Measurements from ENCODE around the gene PTOV1.
"Not testable (repeated sequence)": the region's sequence is repeated elsewhere in the genome, so short reads cannot be mapped to it uniquely, and the experiment has no call there.

Gene PTOV1

GRCh38 chr19:49809941-49810389 lies 41.0 kb upstream of the PTOV1 start:
- H3K4me1 Mint-ChIP-seq = peaks cover 37 to 57% of the 10 kb centered on the region in 2 donors
- ATAC-seq (replicated peaks) (no peak), DNase-seq (no peak)
- H3K36me3 Mint-ChIP-seq = peaks cover 12 to 18% of the 10 kb centered on the region in 2 donors
- no peaks in the 10 kb centered on the region for H3K9me3 Mint-ChIP-seq
- H3K27ac Mint-ChIP-seq = peak overlapping the region; percentile 2
- peak overlapping the region; percentile 91 to 93 for H3K4me3 Mint-ChIP-seq
- H3K27me3 Mint-ChIP-seq = no peaks in the 10 kb centered on the region

DNA sequence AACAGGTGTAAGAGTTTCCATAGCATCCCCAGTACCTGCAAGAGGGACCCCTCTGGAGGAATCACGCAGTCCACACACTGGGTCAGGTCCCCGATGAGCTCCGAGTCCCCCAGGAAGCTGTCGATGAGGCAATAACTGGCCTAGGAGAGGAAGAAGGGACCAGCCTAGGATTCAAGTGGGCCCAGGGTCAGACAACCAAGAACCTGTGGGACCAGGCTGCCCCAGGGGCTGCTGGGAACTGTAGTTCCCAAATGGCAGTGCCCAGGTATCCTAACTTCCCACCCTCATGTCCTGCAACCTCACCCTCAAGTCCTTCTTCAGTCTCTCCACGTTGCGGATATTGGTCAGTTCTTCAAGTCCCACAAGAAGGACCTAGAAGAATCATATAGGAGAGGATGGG lies 39.6 kb upstream of the PTOV1 start:
- DNase-seq = no peak
- H3K36me3 Mint-ChIP-seq = peaks cover 9 to 14% of the 10 kb centered on the region in 2 donors
- H3K27ac Mint-ChIP-seq = no peak overlapping the region
- H3K27me3 Mint-ChIP-seq = no peaks in the 10 kb centered on the region
- ATAC-seq (replicated peaks) = no peak
- H3K4me1 Mint-ChIP-seq = peaks cover 35 to 57% of the 10 kb centered on the region in 2 donors
- H3K4me3 Mint-ChIP-seq = no peak overlapping the region
- no peaks in the 10 kb centered on the region for H3K9me3 Mint-ChIP-seq

- H3K36me3 Mint-ChIP-seq = peaks cover under 1 to 8% of the 10 kb centered on the region in 2 donors
- H3K4me1 Mint-ChIP-seq = peaks cover 32 to 56% of the 10 kb centered on the region in 2 donors
- H3K4me3 Mint-ChIP-seq = peak overlapping the region; percentile 92 to 93
- H3K27ac Mint-ChIP-seq = peak overlapping the region; percentile 89
- no peak for DNase-seq
- no peak for ATAC-seq (replicated peaks)
- no peaks in the 10 kb centered on the region for H3K27me3 Mint-ChIP-seq
- no peaks in the 10 kb centered on the region for H3K9me3 Mint-ChIP-seq
Measured at GRCh38 chr19:49812452-49812996, 38.4 kb upstream of the PTOV1 start.

DNA sequence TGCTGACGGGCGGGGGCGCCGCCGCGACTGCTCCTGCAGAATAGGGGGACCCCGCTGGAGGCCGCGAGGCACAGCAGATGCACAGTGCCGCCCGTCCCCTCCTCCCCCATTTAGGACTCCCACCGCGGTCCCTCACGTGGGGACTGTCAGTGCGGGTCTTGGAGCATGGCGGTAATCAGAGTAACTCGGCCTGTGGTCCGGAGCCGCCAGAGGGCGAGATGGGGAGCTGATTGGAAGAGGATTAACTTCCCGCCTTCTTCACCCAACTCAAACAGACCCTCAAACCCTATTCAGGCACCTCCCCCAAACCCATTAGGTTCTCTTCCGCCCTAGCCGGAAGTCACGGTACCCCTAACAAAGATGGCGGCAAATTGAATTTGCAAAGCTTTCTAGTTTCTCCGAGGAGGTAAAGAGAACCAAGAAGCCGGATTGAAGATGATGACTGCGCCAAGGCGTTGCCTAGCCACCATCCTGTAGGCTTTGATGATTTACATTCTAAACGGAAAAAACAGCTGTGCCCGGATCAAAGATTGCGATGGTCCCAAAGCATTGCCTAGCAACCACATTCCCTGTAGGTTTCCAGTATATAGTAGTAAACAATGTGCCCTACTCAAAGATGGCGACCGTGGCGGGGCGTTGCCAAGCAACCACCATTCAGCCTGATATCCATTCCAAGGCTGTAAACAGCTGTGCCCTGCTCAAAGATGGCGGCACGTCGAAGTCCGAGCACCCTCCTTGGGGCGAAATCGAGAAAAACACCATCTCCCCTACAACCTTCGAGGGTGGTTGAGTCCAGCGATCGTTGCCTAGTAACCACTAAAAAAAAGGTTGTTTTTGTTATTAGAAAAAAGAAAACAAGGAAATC lies 37.7 kb upstream of the PTOV1 start, which contains the start of gene FUZ:
Gene FUZ (minus strand): TSS at position 296 of the 865 bp plus-strand sequence. CDS start 186 bp downstream, at position 110.
- H3K36me3 Mint-ChIP-seq = peaks cover 0 to 8% of the 10 kb centered on the region in 2 donors
- no peaks in the 10 kb centered on the region for H3K9me3 Mint-ChIP-seq

DNA sequence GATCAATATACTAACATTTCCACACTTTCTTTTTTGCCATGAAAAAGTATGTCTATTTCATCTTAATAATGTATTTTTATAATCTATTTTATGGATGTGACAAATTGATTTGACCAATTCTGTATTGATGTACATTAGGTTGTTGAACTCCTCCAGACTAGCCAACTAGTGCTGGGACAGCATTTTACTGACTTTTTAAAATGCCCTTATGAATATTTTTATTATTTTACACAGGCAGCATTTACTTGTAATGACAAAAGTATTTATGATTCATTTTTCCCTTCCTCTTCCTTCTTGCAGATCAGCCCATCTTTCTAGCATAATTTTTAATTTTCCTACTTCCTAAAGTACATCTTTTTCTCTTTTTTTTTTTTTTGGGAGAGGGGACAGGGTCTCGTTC lies 36.9 kb upstream of the PTOV1 start:
- H3K9me3 Mint-ChIP-seq = no peaks in the 10 kb centered on the region
- H3K36me3 Mint-ChIP-seq = peaks cover 2 to 5% of the 10 kb centered on the region in 2 donors
- H3K27ac Mint-ChIP-seq = peak overlapping the region; percentile 67
- ATAC-seq (replicated peaks) = no peak
- H3K4me1 Mint-ChIP-seq = peaks cover 28 to 50% of the 10 kb centered on the region in 2 donors
- no peak for DNase-seq
- no peaks in the 10 kb centered on the region for H3K27me3 Mint-ChIP-seq
- peak overlapping the region; percentile 66 to 92 for H3K4me3 Mint-ChIP-seq

More for the DNA sequence above, 37.7 kb upstream of the PTOV1 start, which contains the start of gene FUZ:
- ATAC-seq (replicated peaks) (peak; percentile 78 to 81), DNase-seq (peak; percentile 92)
- Mint-ChIP-seq H3K4me3 (peak within 1 kb of the TSS; percentile 92 to 93), H3K27ac (peak within 1 kb of the TSS; percentile 89), H3K4me1 (peaks cover 28 to 50% of the 10 kb centered on the region in 2 donors), H3K27me3 (no peaks in the 10 kb centered on the region)

- Mint-ChIP-seq H3K9me3 (no peaks in the 10 kb centered on the region), H3K4me3 (peak overlapping the region in 1 of 2 donors; percentile 51), H3K27ac (no peak overlapping the region), H3K4me1 (peaks cover 26 to 41% of the 10 kb centered on the region in 2 donors), H3K27me3 (no peaks in the 10 kb centered on the region), H3K36me3 (peaks cover 2 to 3% of the 10 kb centered on the region in 2 donors)
- DNase-seq (no peak), ATAC-seq (replicated peaks) (no peak)
Measured at GRCh38 chr19:49816590-49816989, 34.4 kb upstream of the PTOV1 start.

DNA sequence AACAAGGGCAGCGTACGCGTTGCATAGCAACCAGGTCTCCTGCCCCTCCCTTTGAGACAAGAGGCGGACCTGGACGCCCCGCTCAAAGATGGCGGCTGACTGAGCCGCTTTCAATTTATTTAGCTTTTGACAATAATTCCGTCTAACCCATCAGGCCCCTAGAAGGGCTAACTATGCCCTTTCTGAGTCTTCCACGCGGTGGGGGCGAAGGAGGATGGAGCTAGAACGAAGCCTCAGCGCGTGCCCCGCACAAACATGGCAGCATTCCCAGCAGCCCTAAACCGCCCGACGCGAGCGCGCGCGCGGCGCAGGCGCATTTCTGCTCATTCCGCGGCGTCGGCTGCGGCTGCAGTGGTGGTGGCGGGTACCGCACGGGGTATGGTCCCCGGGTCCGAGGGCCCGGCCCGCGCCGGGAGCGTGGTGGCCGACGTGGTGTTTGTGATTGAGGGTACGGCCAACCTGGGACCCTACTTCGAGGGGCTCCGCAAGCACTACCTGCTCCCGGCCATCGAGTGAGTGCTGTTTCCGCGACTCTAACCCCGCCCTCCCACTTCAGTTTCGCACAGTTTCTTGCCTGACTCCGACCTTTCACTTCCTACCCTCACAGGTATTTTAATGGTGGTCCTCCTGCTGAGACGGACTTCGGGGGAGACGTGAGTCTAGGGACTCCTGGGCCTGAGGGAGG lies 32.9 kb upstream of the PTOV1 start, which contains the start of gene MED25:
Gene MED25 (plus strand): TSS at position 326 of the 685 bp plus-strand sequence. CDS start 53 bp downstream, at position 379.
- peak within 1 kb of the TSS; percentile 99 for H3K27ac Mint-ChIP-seq
- peaks cover 16 to 26% of the 10 kb centered on the region in 2 donors for H3K4me1 Mint-ChIP-seq
- H3K27me3 Mint-ChIP-seq = no peaks in the 10 kb centered on the region
- no peaks in the 10 kb centered on the region for H3K9me3 Mint-ChIP-seq
- H3K4me3 Mint-ChIP-seq = peak within 1 kb of the TSS; percentile 96
- ATAC-seq (replicated peaks) (peak; percentile 75 to 76), DNase-seq (peak; percentile 86)
- H3K36me3 Mint-ChIP-seq = peaks cover 2 to 6% of the 10 kb centered on the region in 2 donors

DNA sequence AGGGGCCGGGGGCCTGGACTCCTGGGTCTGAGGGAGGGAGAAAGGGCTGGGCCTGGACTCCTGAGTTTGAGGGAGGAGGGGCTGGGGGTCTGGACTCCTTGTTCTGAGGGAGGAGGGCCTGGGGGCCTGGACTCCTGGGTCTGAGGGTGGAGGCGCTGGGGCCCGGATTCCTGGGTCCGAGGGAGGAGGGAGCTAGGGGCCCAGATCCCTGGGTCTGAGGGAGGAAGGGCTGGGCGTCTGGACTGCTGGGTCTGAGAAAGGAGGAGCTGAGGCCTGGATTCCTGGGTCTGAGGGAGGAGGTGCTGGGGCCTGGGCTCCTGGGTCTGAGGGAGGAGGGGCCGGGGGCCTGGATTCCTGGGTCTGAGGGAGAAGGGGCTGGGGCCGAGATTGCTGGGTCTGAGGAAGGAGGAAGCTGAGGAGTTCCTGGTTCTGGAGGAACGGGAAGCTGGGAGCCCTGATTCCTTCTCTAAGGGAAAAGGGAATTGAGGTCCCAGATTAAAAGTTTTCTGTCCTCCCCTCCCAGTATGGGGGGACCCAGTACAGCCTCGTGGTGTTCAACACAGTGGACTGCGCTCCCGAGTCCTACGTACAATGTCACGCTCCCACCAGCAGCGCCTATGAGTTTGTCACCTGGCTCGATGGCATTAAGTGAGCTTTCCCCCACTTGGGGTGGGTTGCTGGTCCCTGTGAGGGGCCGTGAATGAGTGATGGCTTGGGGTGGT lies 32.1 kb upstream of the PTOV1 start:
- H3K9me3 Mint-ChIP-seq = no peaks in the 10 kb centered on the region
- DNase-seq = no peak
- ATAC-seq (replicated peaks) = no peak
- peaks cover 20 to 25% of the 10 kb centered on the region in 2 donors for H3K4me1 Mint-ChIP-seq
- H3K4me3 Mint-ChIP-seq = peak overlapping the region; percentile 96
- no peaks in the 10 kb centered on the region for H3K27me3 Mint-ChIP-seq
- H3K36me3 Mint-ChIP-seq = peaks cover 2 to 10% of the 10 kb centered on the region in 2 donors
- H3K27ac Mint-ChIP-seq = peak overlapping the region; percentile 99

DNA sequence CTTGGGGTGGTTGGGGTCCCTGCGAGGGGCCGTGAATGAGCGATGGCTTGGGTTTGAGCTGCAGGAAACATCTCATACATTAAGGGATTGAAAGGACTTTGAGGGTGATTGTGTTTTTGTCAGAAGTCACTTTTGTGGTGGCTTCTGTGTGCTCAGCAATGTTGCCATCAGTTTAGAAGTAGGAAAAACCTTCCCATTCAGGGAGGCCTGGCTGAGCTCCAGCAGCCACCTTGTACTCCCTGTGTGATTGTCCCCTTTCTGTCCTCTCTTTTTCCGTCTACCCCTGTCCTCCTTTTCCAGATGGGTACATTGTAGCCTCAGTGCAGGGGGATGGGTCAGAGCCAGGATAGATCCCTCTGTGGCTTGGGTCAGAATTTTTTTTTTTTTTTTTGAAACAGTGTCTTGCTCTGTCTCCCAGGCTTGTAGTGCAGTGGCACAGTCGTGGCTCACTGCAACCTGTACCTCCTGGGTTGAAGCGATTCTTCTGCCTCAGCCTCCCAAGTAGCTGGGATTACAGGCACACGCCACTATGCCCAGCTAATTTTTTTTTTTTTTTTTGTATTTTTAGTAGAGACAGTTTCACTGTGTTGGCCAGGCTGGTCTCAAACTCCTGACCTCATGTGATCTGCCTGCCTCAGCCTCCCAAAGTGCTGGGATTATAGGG lies 31.4 kb upstream of the PTOV1 start:
- peaks cover 20 to 25% of the 10 kb centered on the region in 2 donors for H3K4me1 Mint-ChIP-seq
- not testable (repeated sequence) for DNase-seq; ATAC-seq (replicated peaks); H3K9me3 Mint-ChIP-seq; H3K27me3 Mint-ChIP-seq
- H3K36me3 Mint-ChIP-seq = peaks cover 2 to 15% of the 10 kb centered on the region in 2 donors
- peak overlapping the region; percentile 99 for H3K27ac Mint-ChIP-seq
- H3K4me3 Mint-ChIP-seq = peak overlapping the region; percentile 96

GRCh38 chr19:49820125-49820524 lies 30.8 kb upstream of the PTOV1 start:
- no peak overlapping the region for H3K4me3 Mint-ChIP-seq
- H3K9me3 Mint-ChIP-seq = no peaks in the 10 kb centered on the region
- peaks cover 2 to 15% of the 10 kb centered on the region in 2 donors for H3K36me3 Mint-ChIP-seq
- ATAC-seq (replicated peaks) (no peak), DNase-seq (no peak)
- no peaks in the 10 kb centered on the region for H3K27me3 Mint-ChIP-seq
- peaks cover 20 to 25% of the 10 kb centered on the region in 2 donors for H3K4me1 Mint-ChIP-seq
- H3K27ac Mint-ChIP-seq = no peak overlapping the region

DNA sequence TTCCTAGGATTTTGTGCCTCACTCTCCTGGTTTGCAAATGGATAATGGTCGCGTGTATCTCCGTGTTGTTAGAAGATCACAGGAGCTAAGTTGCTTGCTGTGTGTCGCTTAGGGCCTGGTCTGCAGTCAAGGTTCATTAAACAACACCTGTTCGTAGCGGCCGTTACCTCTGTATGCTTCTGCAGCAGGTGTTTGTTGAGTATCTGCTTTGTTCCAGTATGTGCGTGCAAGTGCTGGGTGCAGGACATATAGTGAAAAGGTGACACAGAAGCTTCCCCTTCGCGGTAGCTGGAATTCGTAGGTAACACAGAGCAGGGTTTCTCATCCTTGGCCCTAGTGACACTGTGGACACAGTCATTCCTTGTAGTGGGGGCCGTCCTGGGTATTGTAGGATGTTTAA lies 27.5 kb upstream of the PTOV1 start:
- Mint-ChIP-seq H3K36me3 (peaks cover 6 to 24% of the 10 kb centered on the region in 2 donors), H3K4me3 (no peak overlapping the region), H3K9me3 (no peaks in the 10 kb centered on the region), H3K4me1 (peaks cover 17 to 19% of the 10 kb centered on the region in 2 donors), H3K27me3 (no peaks in the 10 kb centered on the region), H3K27ac (no peak overlapping the region)
- DNase-seq = no peak
- ATAC-seq (replicated peaks) = no peak

DNA sequence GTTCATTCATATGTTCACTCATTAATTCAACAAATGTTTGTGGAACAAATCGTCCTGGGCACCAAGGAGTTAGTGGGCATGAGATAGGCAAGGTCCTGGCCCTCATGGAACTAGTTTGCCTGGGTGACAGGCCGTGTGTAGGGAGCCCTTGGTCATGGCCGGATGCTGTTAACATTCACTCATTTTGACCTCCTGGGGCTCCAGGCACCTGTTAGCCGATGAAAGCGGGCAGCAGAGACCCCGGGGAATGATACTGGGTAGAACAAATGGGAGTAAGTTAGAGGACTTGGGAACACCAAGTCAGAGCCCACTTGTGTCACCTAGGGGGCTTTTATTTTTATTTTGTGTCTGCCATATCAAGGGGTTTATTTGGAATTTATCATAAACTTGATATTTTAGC lies 26.3 kb upstream of the PTOV1 start:
- H3K4me3 Mint-ChIP-seq = no peak overlapping the region
- H3K27ac Mint-ChIP-seq = no peak overlapping the region
- ATAC-seq (replicated peaks) (no peak), DNase-seq (no peak)
- H3K4me1 Mint-ChIP-seq = peaks cover 11% of the 10 kb centered on the region in 2 donors
- peaks cover 6 to 29% of the 10 kb centered on the region in 2 donors for H3K36me3 Mint-ChIP-seq
- H3K9me3 Mint-ChIP-seq = no peaks in the 10 kb centered on the region
- H3K27me3 Mint-ChIP-seq = no peaks in the 10 kb centered on the region

GRCh38 chr19:49827034-49827433 lies 23.9 kb upstream of the PTOV1 start:
- Mint-ChIP-seq H3K36me3 (peaks cover 16 to 33% of the 10 kb centered on the region in 2 donors), H3K9me3 (no peaks in the 10 kb centered on the region), H3K4me3 (no peak overlapping the region), H3K4me1 (peaks cover 12% of the 10 kb centered on the region in 2 donors), H3K27ac (no peak overlapping the region), H3K27me3 (no peaks in the 10 kb centered on the region)
- no peak for ATAC-seq (replicated peaks)
- DNase-seq = no peak

All from stimulated activated naive B cell treated with anti-CD40 and anti-IgM and Interleukin-4, amounts not matched to agents 10 μg/mL and 1 μg/mL and 100 μg/mL, for 72 hours (primary cell).